CD14-positive monocyte (primary cell): ENCODE measurements around the gene COL26A1. TPM values are rescaled to one million over a fixed set of nuclear protein-coding genes. Genes with fewer than 3 reads are reported as not detected.

ENCODE experiments used
- DNase-seq, 3 donors: peaks; one replicate each; pipeline ENCODE4 v3.0.0-alpha.2; 2011 to 2022
- H2AFZ ChIP-seq: 2 replicates; pipeline ENCODE4 v1.6.0; 2012; ENCODE audit warnings: mild to moderate bottlenecking, low read depth, low read length, inconsistent platforms; ENCODE audit not compliant: insufficient read depth, poor library complexity, severe bottlenecking
- H3K27ac ChIP-seq, 2 donors: 1 replicate in 1 of 2; 2 replicates in 1 of 2; pipeline ENCODE4 v1.5.1; 2012 to 2013; ENCODE audit warnings: low read length in 2 of 2, control low read depth in 1 of 2, inconsistent platforms in 1 of 2, low read depth in 1 of 2, mild to moderate bottlenecking in 1 of 2
- H3K27me3 ChIP-seq, 2 donors: one replicate each; pipeline versions ENCODE4 v1.6.0 to v1.6.1; 2011 to 2013; ENCODE audit warnings: low read length in 2 of 2; ENCODE audit not compliant: control insufficient read depth in 2 of 2, insufficient read depth in 2 of 2
- H3K36me3 ChIP-seq, 2 donors: replicated peaks in 1 of 2; 1 replicate in 1 of 2; 2 replicates in 1 of 2; pipeline versions ENCODE4 v1.5.1 to v1.6.1; 2012 to 2013; ENCODE audit warnings: low read length in 2 of 2, control low read depth in 1 of 2, inconsistent platforms in 1 of 2, mild to moderate bottlenecking in 1 of 2; ENCODE audit not compliant: insufficient read depth in 2 of 2, control insufficient read depth in 1 of 2
- H3K4me1 ChIP-seq, 2 donors: 1 replicate in 1 of 2; 2 replicates in 1 of 2; pipeline versions ENCODE4 v1.5.1 to v1.6.1; 2012 to 2013; ENCODE audit warnings: low read length in 2 of 2, control low read depth in 1 of 2, inconsistent platforms in 1 of 2, mild to moderate bottlenecking in 1 of 2, moderate library complexity in 1 of 2; ENCODE audit not compliant: insufficient read depth in 2 of 2, control insufficient read depth in 1 of 2
- H3K4me2 ChIP-seq: replicated peaks from 2 replicates; pipeline ENCODE3; 2012; ENCODE audit warnings: low read length, moderate library complexity, mild to moderate bottlenecking; ENCODE audit not compliant: poor library complexity, severe bottlenecking; ENCODE audit errors: extremely low read depth
- H3K4me3 ChIP-seq, 3 experiments: fragments of 200-600 bp in 1 of 3; sonication (generic) in 1 of 3; replicated peaks in 1 of 3; 1 replicate in 2 of 3; 2 replicates in 1 of 3; pipeline ENCODE4 v1.5.1; 2011 to 2013; ENCODE audit warnings: low read length in 3 of 3, mild to moderate bottlenecking in 3 of 3, control low read depth in 2 of 3, low read depth in 2 of 3, inconsistent platforms in 1 of 3, moderate library complexity in 1 of 3
- H3K79me2 ChIP-seq: 2 replicates; pipeline ENCODE4 v1.6.0; 2012; ENCODE audit warnings: mild to moderate bottlenecking, control low read depth, inconsistent platforms, low read length, moderate library complexity; ENCODE audit not compliant: insufficient read depth
- H3K9ac ChIP-seq: 2 replicates; pipeline ENCODE4 v1.6.0; 2017; ENCODE audit warnings: low read length, mild to moderate bottlenecking; ENCODE audit not compliant: insufficient read depth, poor library complexity, severe bottlenecking
- H3K9me3 ChIP-seq, 2 donors: replicated peaks in 1 of 2; 1 replicate in 1 of 2; 2 replicates in 1 of 2; pipeline versions ENCODE4 v1.5.1 to v1.6.1; 2012 to 2013; ENCODE audit warnings: low read length in 2 of 2, control low read depth in 1 of 2; ENCODE audit not compliant: control insufficient read depth in 1 of 2, insufficient read depth in 1 of 2
- H4K20me1 ChIP-seq: 2 replicates; pipeline ENCODE4 v1.6.0; 2012; ENCODE audit warnings: mild to moderate bottlenecking, low read length, control low read depth, moderate library complexity; ENCODE audit not compliant: insufficient read depth
- H3K27ac Mint-ChIP-seq, 7 donors: one replicate each; pipeline ENCODE4 v1.8.0; 2020; ENCODE audit warnings: mild to moderate bottlenecking in 7 of 7, mixed read lengths in 7 of 7, moderate library complexity in 6 of 7, inconsistent platforms in 2 of 7
- H3K27me3 Mint-ChIP-seq, 3 donors: one replicate each; pipeline ENCODE4 v1.8.0; 2021 to 2022; ENCODE audit warnings: low read depth in 3 of 3, mild to moderate bottlenecking in 3 of 3, mixed read lengths in 3 of 3, moderate library complexity in 3 of 3, inconsistent platforms in 1 of 3
- H3K36me3 Mint-ChIP-seq, 2 donors: one replicate each; pipeline ENCODE4 v1.8.0; 2020; ENCODE audit warnings: mixed read lengths in 2 of 2, inconsistent platforms in 1 of 2, mild to moderate bottlenecking in 1 of 2
- H3K4me1 Mint-ChIP-seq: one replicate; pipeline ENCODE4 v1.8.0; 2020; ENCODE audit warnings: mild to moderate bottlenecking, mixed read lengths
- H3K4me3 Mint-ChIP-seq, 2 donors: one replicate each; pipeline ENCODE4 v1.8.0; 2020; ENCODE audit warnings: mild to moderate bottlenecking in 2 of 2, mixed read lengths in 2 of 2, moderate library complexity in 1 of 2
- H3K9me3 Mint-ChIP-seq, 7 donors: one replicate each; pipeline ENCODE4 v1.8.0; 2020 to 2022; ENCODE audit warnings: mixed read lengths in 7 of 7, mild to moderate bottlenecking in 6 of 7, moderate library complexity in 6 of 7, inconsistent platforms in 2 of 7
- WGBS: methylation state at CpG from one replicate; pipeline ENCODE4 v1.1.5; 2013; ENCODE audit warnings: missing lambda C conversion rate; ENCODE audit not compliant: insufficient coverage; 5-methylcytosine and 5-hydroxymethylcytosine counted together
- intact Hi-C, 2 donors: fragments of 100-400 bp; cut with micrococcal nuclease; formaldehyde crosslinking; loops; one replicate each; pipeline versions ENCODE4 v1.15.0 to v1.15.1; 2023
- polyA plus RNA-seq, 3 donors: library from polyadenylated mRNA; depleted of rRNA in 1 of 3; unstranded in 2 of 3; stranded (reverse) in 1 of 3; fragments of 300-500 nt in 2 of 3; fragments of >200 nt in 1 of 3; fragmentation: Illumina TruSeq in 2 of 3; gene quantifications; 1 replicate in 2 of 3; 2 replicates in 1 of 3; pipeline ENCODE4 v1.2.3, GENCODE V29; 2012 to 2021
- TF ChIP-seq, protein P1 (sequence below): fragments of 200-600 bp; IDR thresholded peaks from one replicate; pipeline ENCODE4 v1.8.0; 2022; ENCODE audit warnings: antibody characterized with exemption, mild to moderate bottlenecking

Gene COL26A1
- polyA plus RNA-seq, 3 donors: not detected

GRCh38 chr7:101386177-101386557, 23.5 kb downstream of the COL26A1 start:
- no peak overlapping the region for H3K27ac Mint-ChIP-seq
- Histone ChIP-seq H3K9me3 (peaks cover 0 to 5% of the 10 kb centered on the region in 2 donors), H2AFZ (no peak overlapping the region), H3K9ac (no peak overlapping the region), H3K4me1 (peaks cover 0 to 2% of the 10 kb centered on the region in 2 donors), H3K4me3 (no peak overlapping the region), H3K27me3 (peaks cover 2 to 6% of the 10 kb centered on the region in 2 donors), H3K4me2 (no peak overlapping the region), H4K20me1 (no peaks in the 10 kb centered on the region), H3K79me2 (no peaks in the 10 kb centered on the region), H3K27ac (no peak overlapping the region), H3K36me3 (no peaks in the 10 kb centered on the region)
- H3K36me3 Mint-ChIP-seq: no peaks in the 10 kb centered on the region
- H3K9me3 Mint-ChIP-seq: peaks cover 0 to 8% (median 2%) of the 10 kb centered on the region in 7 donors
- 89% methylated on average over 7 of the region's 8 CpGs for WGBS
- H3K4me1 Mint-ChIP-seq: peaks cover 7% of the 10 kb centered on the region
- TF ChIP-seq, protein P1, sequence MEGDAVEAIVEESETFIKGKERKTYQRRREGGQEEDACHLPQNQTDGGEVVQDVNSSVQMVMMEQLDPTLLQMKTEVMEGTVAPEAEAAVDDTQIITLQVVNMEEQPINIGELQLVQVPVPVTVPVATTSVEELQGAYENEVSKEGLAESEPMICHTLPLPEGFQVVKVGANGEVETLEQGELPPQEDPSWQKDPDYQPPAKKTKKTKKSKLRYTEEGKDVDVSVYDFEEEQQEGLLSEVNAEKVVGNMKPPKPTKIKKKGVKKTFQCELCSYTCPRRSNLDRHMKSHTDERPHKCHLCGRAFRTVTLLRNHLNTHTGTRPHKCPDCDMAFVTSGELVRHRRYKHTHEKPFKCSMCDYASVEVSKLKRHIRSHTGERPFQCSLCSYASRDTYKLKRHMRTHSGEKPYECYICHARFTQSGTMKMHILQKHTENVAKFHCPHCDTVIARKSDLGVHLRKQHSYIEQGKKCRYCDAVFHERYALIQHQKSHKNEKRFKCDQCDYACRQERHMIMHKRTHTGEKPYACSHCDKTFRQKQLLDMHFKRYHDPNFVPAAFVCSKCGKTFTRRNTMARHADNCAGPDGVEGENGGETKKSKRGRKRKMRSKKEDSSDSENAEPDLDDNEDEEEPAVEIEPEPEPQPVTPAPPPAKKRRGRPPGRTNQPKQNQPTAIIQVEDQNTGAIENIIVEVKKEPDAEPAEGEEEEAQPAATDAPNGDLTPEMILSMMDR: no peak
- no peak overlapping the region for H3K4me3 Mint-ChIP-seq
- peaks cover 17 to 38% (median 19%) of the 10 kb centered on the region in 3 donors for H3K27me3 Mint-ChIP-seq
- intact Hi-C loops: no loop called here
- no peak for DNase-seq

DNA sequence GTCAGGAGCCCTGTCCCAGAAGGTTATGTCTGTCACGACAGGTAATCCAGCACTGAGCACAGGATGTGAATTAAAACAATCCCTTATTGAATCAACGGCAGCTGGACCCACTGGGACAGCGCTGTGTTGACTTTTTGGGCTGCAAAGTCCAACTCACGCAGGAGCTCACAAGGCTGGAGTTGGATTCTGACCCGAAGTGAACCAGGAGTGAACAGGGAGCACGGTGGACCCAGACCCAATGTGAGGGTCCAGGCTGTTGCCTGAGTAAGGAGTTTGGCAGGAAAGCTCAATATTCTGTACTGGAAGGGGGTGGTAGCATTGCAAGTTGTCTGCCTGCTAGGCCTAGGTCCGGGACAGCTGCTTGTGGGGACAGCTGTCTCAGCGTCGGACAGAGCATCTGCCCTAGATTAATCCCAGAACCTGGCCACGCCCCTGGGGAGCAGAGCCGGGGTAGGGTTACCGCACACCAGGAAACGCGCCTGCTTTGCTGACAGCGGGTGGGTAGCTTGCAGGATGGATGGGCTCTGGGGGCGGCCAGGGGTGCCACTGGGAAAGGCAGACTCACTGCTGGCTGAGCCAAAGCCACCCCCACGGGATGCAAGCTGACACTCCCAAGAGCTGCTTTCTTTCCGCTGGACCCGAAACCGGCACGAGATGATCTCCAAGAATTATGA, 24.0 kb downstream of the COL26A1 start:
- peaks cover 0 to 8% (median under 1%) of the 10 kb centered on the region in 7 donors for H3K9me3 Mint-ChIP-seq
- TF ChIP-seq, protein P1: no peak

More for the DNA sequence above, 24.0 kb downstream of the COL26A1 start:
- Histone ChIP-seq H3K79me2 (no peaks in the 10 kb centered on the region), H3K9me3 (peaks cover 0 to 5% of the 10 kb centered on the region in 2 donors), H3K36me3 (no peaks in the 10 kb centered on the region), H3K9ac (no peak overlapping the region), H2AFZ (no peak overlapping the region), H3K27ac (no peak overlapping the region), H3K27me3 (peaks cover 2 to 6% of the 10 kb centered on the region in 2 donors), H3K4me1 (peaks cover 0 to 2% of the 10 kb centered on the region in 2 donors), H3K4me2 (no peak overlapping the region), H3K4me3 (no peak overlapping the region), H4K20me1 (no peaks in the 10 kb centered on the region)
- no peak for DNase-seq
- Mint-ChIP-seq H3K4me3 (no peak overlapping the region), H3K27me3 (peaks cover 18 to 35% (median 19%) of the 10 kb centered on the region in 3 donors), H3K4me1 (peaks cover 8% of the 10 kb centered on the region), H3K36me3 (no peaks in the 10 kb centered on the region), H3K27ac (no peak overlapping the region)
- intact Hi-C loops: no loop called here
- WGBS: 26% methylated on average over 21 of the region's 21 CpGs
